Mucosa of rectum (tissue), 2 donors: ENCODE data around the gene WHRN.

ENCODE experiments used
- H3K27ac ChIP-seq, 2 donors: one replicate each; pipeline ENCODE4 v1.7.0; 2013; ENCODE audit warnings: inconsistent platforms in 2 of 2, low read depth in 2 of 2, low read length in 2 of 2
- H3K27me3 ChIP-seq, 2 donors: one replicate each; pipeline ENCODE4 v1.7.0; 2013; ENCODE audit warnings: low read length in 2 of 2; ENCODE audit not compliant: control insufficient read depth in 2 of 2, insufficient read depth in 2 of 2
- H3K36me3 ChIP-seq, 2 donors: one replicate each; pipeline ENCODE4 v1.7.0; 2013; ENCODE audit warnings: low read length in 2 of 2; ENCODE audit not compliant: control insufficient read depth in 2 of 2, insufficient read depth in 2 of 2
- H3K4me1 ChIP-seq, 2 donors: one replicate each; pipeline ENCODE4 v1.7.0; 2013; ENCODE audit warnings: low read length in 2 of 2, mild to moderate bottlenecking in 1 of 2; ENCODE audit not compliant: control insufficient read depth in 2 of 2, insufficient read depth in 2 of 2
- H3K4me3 ChIP-seq, 2 donors: one replicate each; pipeline ENCODE4 v1.7.0; 2013; ENCODE audit warnings: low read length in 2 of 2
- H3K9ac ChIP-seq, 2 donors: one replicate each; pipeline ENCODE4 v1.7.0; 2013; ENCODE audit warnings: low read length in 2 of 2, low read depth in 1 of 2, mild to moderate bottlenecking in 1 of 2
- H3K9me3 ChIP-seq, 2 donors: one replicate each; pipeline ENCODE4 v1.7.0; 2013; ENCODE audit warnings: low read length in 2 of 2; ENCODE audit not compliant: control insufficient read depth in 2 of 2
- donor health status: healthy.
- donor health status: Normal muscosa, but diverticular disease.

WHRN gene

DNA sequence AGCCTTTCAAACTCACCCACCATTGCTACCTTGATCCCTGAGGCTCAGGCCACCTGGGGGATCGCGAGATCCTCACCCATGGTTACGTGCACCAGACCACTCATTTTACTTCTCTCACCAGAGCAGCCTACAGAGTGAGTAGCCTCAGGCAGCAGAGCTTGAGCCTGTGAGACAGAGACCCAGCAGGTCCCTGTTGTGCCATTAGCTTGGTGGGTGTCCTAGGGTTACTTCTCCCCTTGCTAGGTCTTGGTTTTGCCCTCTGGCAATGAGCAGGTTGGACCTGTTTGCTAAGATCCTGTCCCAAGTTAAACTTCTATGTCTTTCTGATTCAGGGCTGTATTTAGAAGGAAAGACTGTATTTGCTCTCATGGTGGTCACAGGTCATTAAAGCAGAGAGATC, 21.8 kb downstream of the WHRN start:
- Histone ChIP-seq H3K27me3 (no peaks in the 10 kb centered on the region), H3K9me3 (no peaks in the 10 kb centered on the region), H3K9ac (no peak overlapping the region), H3K4me1 (peaks cover 0 to 8% of the 10 kb centered on the region in 2 donors), H3K36me3 (no peaks in the 10 kb centered on the region), H3K4me3 (no peak overlapping the region), H3K27ac (no peak overlapping the region)

DNA sequence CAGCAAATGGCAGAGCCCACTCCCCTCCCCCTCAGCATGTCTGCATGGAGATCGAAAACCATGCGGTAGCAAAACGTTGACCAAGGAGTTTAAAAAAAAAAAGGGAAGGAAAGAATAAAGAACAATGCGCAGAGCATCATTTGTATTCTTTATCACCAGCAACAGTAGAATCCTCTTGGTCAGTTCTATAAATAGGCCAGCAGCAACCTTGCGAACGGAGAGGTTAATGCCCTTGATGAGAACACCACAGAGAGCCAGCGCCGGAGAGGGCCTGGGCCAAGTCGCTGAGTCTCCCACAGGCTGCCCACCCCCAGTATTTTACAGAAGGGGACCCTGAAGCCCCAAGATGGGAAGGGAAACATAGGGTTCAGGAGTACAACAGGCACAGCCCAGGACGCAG, 22.7 kb downstream of the WHRN start:
- Histone ChIP-seq H3K27me3 (no peaks in the 10 kb centered on the region), H3K9ac (no peak overlapping the region), H3K27ac (no peak overlapping the region), H3K4me3 (no peak overlapping the region), H3K36me3 (no peaks in the 10 kb centered on the region), H3K9me3 (no peaks in the 10 kb centered on the region), H3K4me1 (no peaks in the 10 kb centered on the region)

DNA sequence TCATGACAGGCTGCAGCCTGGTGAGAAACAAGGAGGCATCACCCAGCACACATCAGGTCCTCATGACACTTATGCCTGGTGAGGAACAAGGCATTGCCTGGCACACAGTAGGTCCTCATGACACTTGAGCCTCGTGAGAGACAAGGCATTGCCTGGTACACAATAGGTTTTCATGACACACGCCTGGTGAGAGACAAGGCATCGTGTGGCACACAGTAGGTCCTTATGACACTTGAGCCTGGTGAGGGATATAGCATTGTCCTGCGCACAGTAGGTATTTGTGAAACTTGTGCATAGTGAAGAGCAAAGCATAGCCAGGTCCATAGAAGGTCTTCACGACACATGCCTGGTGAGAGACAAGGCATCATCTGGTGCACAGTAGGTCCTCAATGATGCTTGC, 23.5 kb downstream of the WHRN start:
- Histone ChIP-seq H3K27me3 (no peaks in the 10 kb centered on the region), H3K9me3 (no peaks in the 10 kb centered on the region), H3K4me3 (no peak overlapping the region), H3K27ac (no peak overlapping the region), H3K9ac (no peak overlapping the region), H3K4me1 (no peaks in the 10 kb centered on the region), H3K36me3 (peaks cover 0 to under 1% of the 10 kb centered on the region in 2 donors)

DNA sequence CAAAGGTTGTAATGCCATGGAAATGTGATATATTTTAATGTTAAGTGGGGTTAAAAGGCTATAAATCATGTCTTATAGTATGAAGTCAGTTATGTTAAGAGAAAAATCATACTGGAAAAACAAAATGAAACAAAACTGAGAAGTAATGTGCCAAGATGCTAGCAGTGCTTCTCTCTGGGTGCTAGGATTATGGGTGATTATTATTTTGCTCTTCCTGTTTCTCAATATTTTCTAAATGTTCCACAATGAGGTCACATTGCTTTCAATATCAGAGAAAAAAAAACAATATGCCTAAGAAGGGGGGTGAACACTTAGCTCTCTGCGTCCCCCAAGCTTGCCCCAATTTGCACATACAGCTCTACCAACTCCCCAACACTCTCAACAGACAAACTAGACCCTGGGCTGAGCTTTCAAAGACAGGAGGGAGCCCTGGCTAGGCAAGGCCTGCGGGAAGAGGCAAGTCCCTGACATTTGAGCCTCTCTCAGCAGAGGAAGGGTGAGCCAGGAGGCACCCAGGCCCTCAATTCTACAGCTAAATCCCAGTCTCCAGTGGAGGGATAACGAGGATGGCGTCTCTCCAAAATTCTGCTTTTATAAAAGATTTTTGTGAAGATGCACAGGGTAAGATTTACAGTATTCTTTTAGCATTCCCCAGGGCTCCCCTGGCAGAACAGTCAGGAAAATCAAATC, 24.4 kb downstream of the WHRN start:
- no peaks in the 10 kb centered on the region for H3K27me3 ChIP-seq
- H3K9me3 ChIP-seq, result no peaks in the 10 kb centered on the region
- H3K27ac ChIP-seq, result no peak overlapping the region
- no peak overlapping the region for H3K4me3 ChIP-seq
- no peak overlapping the region for H3K9ac ChIP-seq
- no peaks in the 10 kb centered on the region for H3K4me1 ChIP-seq
- H3K36me3 ChIP-seq, result peaks cover 0 to 3% of the 10 kb centered on the region in 2 donors

GRCh38 chr9:114478871-114479270, 26.4 kb downstream of the WHRN start:
- no peaks in the 10 kb centered on the region for H3K27me3 ChIP-seq
- H3K4me3 ChIP-seq, result no peak overlapping the region
- H3K27ac ChIP-seq, result no peak overlapping the region
- no peak overlapping the region for H3K9ac ChIP-seq
- H3K9me3 ChIP-seq, result no peaks in the 10 kb centered on the region
- no peaks in the 10 kb centered on the region for H3K4me1 ChIP-seq
- H3K36me3 ChIP-seq, result peaks cover 0 to 3% of the 10 kb centered on the region in 2 donors

DNA sequence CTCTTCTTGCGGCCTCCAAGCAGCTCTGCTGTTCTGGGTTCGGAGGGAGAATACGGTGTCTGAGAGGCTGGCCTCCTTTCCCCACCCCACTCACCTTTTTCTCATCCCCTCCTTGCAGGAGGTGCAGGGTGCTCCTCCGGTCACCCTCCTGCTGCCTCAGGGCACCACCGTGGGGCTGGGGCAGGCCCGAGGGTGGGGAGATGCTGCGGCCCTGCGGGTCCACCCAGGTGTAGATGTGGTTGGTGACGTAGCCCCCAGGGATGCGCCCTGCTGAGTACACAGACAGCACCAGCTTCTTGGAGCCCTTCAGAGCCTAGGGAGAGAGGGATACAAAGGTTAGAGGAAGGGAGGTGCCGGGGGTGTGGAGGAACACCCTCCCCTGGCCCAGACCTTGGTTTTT, 26.8 kb downstream of the WHRN start:
- H3K9ac ChIP-seq, result no peak overlapping the region
- H3K27ac ChIP-seq, result no peak overlapping the region
- no peaks in the 10 kb centered on the region for H3K27me3 ChIP-seq
- H3K4me3 ChIP-seq, result no peak overlapping the region
- H3K36me3 ChIP-seq, result peaks cover 0 to 3% of the 10 kb centered on the region in 2 donors
- H3K4me1 ChIP-seq, result no peaks in the 10 kb centered on the region
- no peaks in the 10 kb centered on the region for H3K9me3 ChIP-seq

DNA sequence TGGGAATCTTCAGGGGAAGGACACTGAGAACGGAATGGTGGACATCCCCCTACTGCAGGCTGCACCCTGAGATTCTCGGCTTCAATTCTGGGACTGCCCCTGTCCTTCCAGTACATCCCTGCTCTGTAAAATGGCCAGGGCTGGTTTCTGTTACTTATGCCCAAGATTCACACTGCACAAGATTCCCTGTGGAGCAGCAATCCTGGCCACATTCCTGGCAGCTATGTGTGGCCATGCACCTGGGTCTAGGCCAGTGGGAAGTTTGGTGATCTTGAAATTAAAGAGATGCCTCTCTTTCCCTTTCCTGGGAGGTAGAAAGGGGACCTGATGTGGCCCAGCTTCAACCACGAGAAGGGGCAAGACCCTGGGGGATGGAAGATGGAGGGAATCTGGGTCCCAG, 27.6 kb downstream of the WHRN start:
- no peaks in the 10 kb centered on the region for H3K4me1 ChIP-seq
- no peak overlapping the region for H3K27ac ChIP-seq
- no peaks in the 10 kb centered on the region for H3K27me3 ChIP-seq
- H3K36me3 ChIP-seq, result peaks cover 0 to 3% of the 10 kb centered on the region in 2 donors
- no peak overlapping the region for H3K4me3 ChIP-seq
- no peak overlapping the region for H3K9ac ChIP-seq
- H3K9me3 ChIP-seq, result no peaks in the 10 kb centered on the region

DNA sequence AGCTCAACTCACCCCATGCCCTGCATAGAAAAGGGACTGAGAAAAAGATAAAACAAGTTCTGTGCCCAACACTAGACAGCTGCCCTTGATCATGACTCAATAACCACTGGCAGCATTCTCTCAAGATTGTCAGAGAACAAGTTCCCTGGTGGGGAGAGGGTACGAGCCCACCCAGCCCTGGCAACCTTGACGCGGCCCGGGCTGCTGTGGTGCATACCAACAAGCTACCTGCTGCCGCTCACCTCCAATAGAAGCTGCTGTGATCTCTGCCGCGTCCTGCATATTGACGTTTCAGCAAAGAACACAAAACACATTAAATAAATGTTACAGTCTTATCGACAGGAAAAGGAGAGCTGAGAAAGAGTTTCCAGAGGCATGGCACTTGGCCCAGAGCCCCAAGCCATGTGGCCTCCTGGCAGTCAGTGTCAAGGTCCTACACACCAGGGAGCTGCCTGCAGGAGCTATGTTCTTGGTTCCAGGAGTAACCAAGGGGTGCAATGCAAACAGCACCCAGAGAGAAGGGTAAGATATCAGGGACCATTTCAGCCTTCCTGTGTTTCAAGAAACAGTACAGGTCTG, 28.3 kb downstream of the WHRN start:
- Histone ChIP-seq H3K9ac (no peak overlapping the region), H3K27me3 (no peaks in the 10 kb centered on the region), H3K4me3 (no peak overlapping the region)

DNA sequence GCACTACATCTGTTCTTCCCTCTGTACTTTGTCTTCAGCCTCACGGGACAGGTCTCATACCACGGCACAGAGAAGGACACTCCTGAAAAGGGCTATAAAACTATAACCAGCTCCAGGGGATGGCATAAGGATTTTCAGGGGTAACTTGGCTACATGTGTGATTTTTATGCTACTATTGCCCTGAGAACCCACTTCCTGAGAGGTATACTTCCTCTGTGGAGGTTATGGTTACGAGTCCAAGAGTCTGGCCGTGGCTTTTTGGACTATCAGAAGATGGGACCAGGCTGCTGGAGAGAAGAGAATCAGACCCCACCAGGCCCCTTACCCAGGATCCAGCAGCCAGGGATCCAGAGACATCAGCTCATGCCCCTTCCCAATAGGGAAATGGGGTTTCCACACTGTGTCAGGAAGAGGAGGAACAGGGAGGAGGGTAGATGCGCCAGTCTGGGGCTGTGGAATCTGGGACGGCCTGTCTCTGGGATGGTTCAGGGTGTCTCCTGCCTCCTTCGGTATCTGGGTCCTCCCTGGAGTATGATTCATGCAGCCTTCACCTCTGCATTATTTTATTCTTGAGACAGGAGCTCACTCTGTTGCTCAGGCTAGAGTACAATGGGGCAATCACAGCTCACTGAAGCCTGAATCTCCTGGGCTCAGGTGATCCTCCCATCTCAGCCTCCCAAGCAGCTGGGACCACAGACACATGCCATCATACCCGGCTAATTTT, 29.7 kb downstream of the WHRN start:
- Histone ChIP-seq H3K9me3 (no peaks in the 10 kb centered on the region), H3K36me3 (peaks cover 0 to 3% of the 10 kb centered on the region in 2 donors), H3K9ac (no peak overlapping the region), H3K27ac (no peak overlapping the region), H3K27me3 (no peaks in the 10 kb centered on the region), H3K4me3 (no peak overlapping the region), H3K4me1 (no peaks in the 10 kb centered on the region)

More for the DNA sequence above, 28.3 kb downstream of the WHRN start:
- Histone ChIP-seq H3K9me3 (no peaks in the 10 kb centered on the region), H3K27ac (no peak overlapping the region), H3K4me1 (no peaks in the 10 kb centered on the region), H3K36me3 (peaks cover 0 to 3% of the 10 kb centered on the region in 2 donors)

DNA sequence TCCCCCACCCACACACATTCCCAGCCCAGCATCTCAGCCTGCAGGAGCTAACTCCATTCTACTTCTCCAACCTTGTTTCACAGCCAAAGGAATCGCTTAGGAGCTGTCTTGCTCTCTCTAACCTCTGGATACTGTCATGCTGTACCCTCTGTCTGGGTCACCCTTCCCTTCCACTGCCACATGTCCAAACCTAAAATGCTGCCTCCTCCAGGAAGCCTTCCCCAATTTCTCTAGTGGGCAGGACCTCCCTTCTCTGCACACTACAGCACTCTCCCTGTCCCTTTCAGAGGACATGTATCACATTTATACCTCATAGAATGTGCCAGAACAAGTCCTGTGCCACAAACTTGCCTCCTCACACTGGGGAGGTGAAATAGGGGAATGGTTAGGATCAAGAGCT, 30.8 kb downstream of the WHRN start:
- Histone ChIP-seq H3K9me3 (no peaks in the 10 kb centered on the region), H3K9ac (no peak overlapping the region), H3K4me1 (no peaks in the 10 kb centered on the region), H3K27ac (no peak overlapping the region), H3K27me3 (no peaks in the 10 kb centered on the region), H3K36me3 (peaks cover 0 to 3% of the 10 kb centered on the region in 2 donors), H3K4me3 (no peak overlapping the region)
